Activated B cell treated with CpG ODN at 0.5 μM for 24 hours (primary cell): ENCODE measurements around the gene SREBF1. TPM values are rescaled to one million over a fixed set of nuclear protein-coding genes. Genes with fewer than 3 reads are reported as not detected.

Source experiments
- ATAC-seq: fragments of 200-7000 bp; cut with Tn5 transposase; one replicate; pipeline ENCODE4 v1.10.0; 2021; ENCODE audit warnings: low read depth, mild to moderate bottlenecking, moderate library complexity
- CTCF ChIA-PET: fragments of 350-600 bp; sonication (Branson Sonifier 250); formaldehyde crosslinking; loops from one replicate; lab custom pipeline; 2021; ENCODE audit warnings: antibody characterized with exemption; lab: Charles Lee
- POLR2A ChIA-PET: fragments of 350-600 bp; sonication (Branson Sonifier 250); formaldehyde crosslinking; loops from one replicate; lab custom pipeline; 2021; ENCODE audit warnings: antibody characterized with exemption; lab: Charles Lee
- DNase-seq: peaks from one replicate; pipeline ENCODE4 v3.0.0; 2022
- H3K27ac Mint-ChIP-seq: one replicate; pipeline ENCODE4 v1.8.0; 2020; ENCODE audit warnings: mixed read lengths
- H3K27me3 Mint-ChIP-seq: one replicate; pipeline ENCODE4 v1.8.0; 2021; ENCODE audit warnings: mixed read lengths
- H3K36me3 Mint-ChIP-seq: one replicate; pipeline ENCODE4 v1.8.0; 2021; ENCODE audit warnings: low read depth, mixed read lengths
- H3K4me1 Mint-ChIP-seq: one replicate; pipeline ENCODE4 v1.8.0; 2021; ENCODE audit warnings: mixed read lengths
- H3K4me3 Mint-ChIP-seq: one replicate; pipeline ENCODE4 v1.8.0; 2020; ENCODE audit warnings: mild to moderate bottlenecking, mixed read lengths
- H3K9me3 Mint-ChIP-seq: one replicate; pipeline ENCODE4 v1.8.0; 2020; ENCODE audit warnings: mixed read lengths
- CTCF ChIP-seq: fragments of 200-600 bp; IDR thresholded peaks from one replicate; pipeline ENCODE4 v1.8.0; 2022; ENCODE audit warnings: antibody characterized with exemption, mild to moderate bottlenecking
- intact Hi-C: fragments of 100-400 bp; cut with micrococcal nuclease; formaldehyde crosslinking; loops from one replicate; pipeline ENCODE4 v1.15.1; 2024
- total RNA-seq: library from RNA; stranded (reverse); gene quantifications from 2 replicates; pipeline ENCODE4 v1.2.3, GENCODE V29; 2022

Gene SREBF1
- total RNA-seq, 1 donor from 2014 or later, result 19.7 TPM

- Mint-ChIP-seq H3K4me1 (peaks cover 19% of the 10 kb centered on the region), H3K9me3 (no peaks in the 10 kb centered on the region), H3K27me3 (no peaks in the 10 kb centered on the region), H3K27ac (no peak overlapping the region), H3K4me3 (no peak overlapping the region), H3K36me3 (peaks cover 54% of the 10 kb centered on the region)
- ATAC-seq (no peak), DNase-seq (no peak)
- intact Hi-C loops, result no loop called here
- ChIA-PET CTCF (interaction anchor here (6.0 kb wide), 1 partner anchor 42 kb away, joined by 76 read pairs; no protein-coding TSS in a partner anchor), POLR2A (no interaction called here)
- TF ChIP-seq CTCF, result no peak
These were observed 19.8 kb downstream of the SREBF1 start for GRCh38 chr17:17816831-17817551.

- intact Hi-C loops, result no loop called here
- H3K36me3 Mint-ChIP-seq, result peaks cover 57% of the 10 kb centered on the region
- H3K27me3 Mint-ChIP-seq, result no peaks in the 10 kb centered on the region
- peaks cover 21% of the 10 kb centered on the region for H3K4me1 Mint-ChIP-seq
- DNase-seq, result no peak
- no peak overlapping the region for H3K4me3 Mint-ChIP-seq
- no peak for TF ChIP-seq CTCF
- ChIA-PET CTCF (interaction anchor here (1.6 to 6.0 kb wide), 2 partner anchors 29 to 43 kb away, joined by 3 to 76 read pairs; no protein-coding TSS in a partner anchor), POLR2A (interaction anchor here (0.7 to 2.5 kb wide), 2 partner anchors 13 to 21 kb away, joined by 3 to 9 read pairs; partner anchors contain the start of gene SREBF1)
- H3K27ac Mint-ChIP-seq, result no peak overlapping the region
- no peak for ATAC-seq
- no peaks in the 10 kb centered on the region for H3K9me3 Mint-ChIP-seq
These were observed 20.5 kb downstream of the SREBF1 start for GRCh38 chr17:17816240-17816814.

GRCh38 chr17:17815436-17816200 is 21.2 kb downstream of the SREBF1 start:
- Mint-ChIP-seq H3K4me1 (peaks cover 21% of the 10 kb centered on the region), H3K36me3 (peaks cover 58% of the 10 kb centered on the region), H3K27ac (no peak overlapping the region), H3K9me3 (no peaks in the 10 kb centered on the region), H3K27me3 (no peaks in the 10 kb centered on the region), H3K4me3 (no peak overlapping the region)
- POLR2A ChIA-PET, result interaction anchor here (0.7 to 2.5 kb wide), 3 partner anchors 13 to 40 kb away, joined by 3 to 9 read pairs (median 3); partner anchors contain the start of gene SREBF1
- intact Hi-C loops, result no loop called here
- ATAC-seq (no peak), DNase-seq (no peak)
- no peak for TF ChIP-seq CTCF
- CTCF ChIA-PET, result interaction anchor here (1.6 to 6.0 kb wide), 2 partner anchors 30 to 43 kb away, joined by 3 to 76 read pairs; no protein-coding TSS in a partner anchor

- POLR2A ChIA-PET, result interaction anchor here (0.9 to 2.5 kb wide), 2 partner anchors 22 to 41 kb away, joined by 3 to 9 read pairs; partner anchors contain the start of gene SREBF1
- CTCF ChIA-PET, result interaction anchor here (1.6 to 6.0 kb wide), 2 partner anchors 31 to 44 kb away, joined by 3 to 76 read pairs; no protein-coding TSS in a partner anchor
- H3K36me3 Mint-ChIP-seq, result peaks cover 61% of the 10 kb centered on the region
- intact Hi-C loops, result no loop called here
- H3K4me3 Mint-ChIP-seq, result no peak overlapping the region
- no peak overlapping the region for H3K27ac Mint-ChIP-seq
- no peaks in the 10 kb centered on the region for H3K27me3 Mint-ChIP-seq
- H3K9me3 Mint-ChIP-seq, result no peaks in the 10 kb centered on the region
- H3K4me1 Mint-ChIP-seq, result peaks cover 17% of the 10 kb centered on the region
- ATAC-seq (no peak), DNase-seq (no peak)
- TF ChIP-seq CTCF, result no peak
These were observed 21.8 kb downstream of the SREBF1 start for GRCh38 chr17:17815062-17815406.
